22Rv1 (cell line): Measurements from ENCODE around the gene FRS2.

Experiments
- H3K27ac ChIP-seq: fragments of 450-650 bp; 2 replicates; pipeline ENCODE4 v1.5.1; 2017
- CTCF ChIP-seq: fragments of 450-650 bp; IDR thresholded peaks from 2 replicates; pipeline ENCODE4 v1.5.1; 2017; ENCODE audit warnings: mild to moderate bottlenecking
- ZFX ChIP-seq: fragments of 450-650 bp; IDR thresholded peaks from 2 replicates; pipeline ENCODE4 v1.6.1; 2017; ENCODE audit warnings: antibody characterized with exemption, borderline replicate concordance

Gene FRS2

GRCh38 chr12:69610729-69611128 is 140.5 kb downstream of the FRS2 start, which contains the start of gene LRRC10:
Gene LRRC10, minus strand, starts transcription at chr12:69610907. Its CDS starts 69 bp downstream, at chr12:69610838.
- H3K27ac ChIP-seq = no peak within 1 kb of the TSS
- TF ChIP-seq CTCF = no peak

- no peak for TF ChIP-seq CTCF
- TF ChIP-seq ZFX = no peak
- no peak overlapping the region for H3K27ac ChIP-seq
These were observed 143.2 kb downstream of the FRS2 start for GRCh38 chr12:69613351-69613750.

- TF ChIP-seq ZFX (no peak), CTCF (no peak)
- H3K27ac ChIP-seq = no peak overlapping the region
These were observed 145.8 kb downstream of the FRS2 start for GRCh38 chr12:69616025-69616424.

GRCh38 chr12:69619050-69619449 is 148.9 kb downstream of the FRS2 start:
- no peak overlapping the region for H3K27ac ChIP-seq
- no peak for TF ChIP-seq CTCF
- no peak for TF ChIP-seq ZFX

DNA sequence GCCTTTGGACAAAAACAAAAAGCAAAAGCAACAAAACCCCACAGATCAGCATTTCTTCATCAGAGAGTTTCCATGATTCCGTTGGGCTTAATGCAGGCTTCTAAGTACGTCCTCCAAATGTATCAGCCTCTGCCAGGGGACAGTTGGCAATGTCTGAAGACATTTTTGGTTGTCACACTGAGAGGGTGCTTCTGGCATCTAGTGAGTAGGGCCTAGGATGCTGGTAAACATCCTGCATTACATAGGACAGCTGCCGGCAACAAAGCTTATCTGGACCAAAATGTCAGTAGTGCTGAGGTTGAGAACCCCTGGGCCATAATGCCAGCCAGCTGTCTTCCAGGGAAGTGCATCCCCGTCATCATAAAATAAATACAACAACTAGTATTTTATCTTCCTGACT is 149.9 kb downstream of the FRS2 start:
- H3K27ac ChIP-seq = no peak overlapping the region
- TF ChIP-seq ZFX = no peak
- no peak for TF ChIP-seq CTCF

- TF ChIP-seq CTCF (no peak), ZFX (no peak)
- H3K27ac ChIP-seq = no peak overlapping the region
These were observed 150.7 kb downstream of the FRS2 start for GRCh38 chr12:69620921-69621320.

- TF ChIP-seq CTCF (no peak), ZFX (no peak)
- no peak overlapping the region for H3K27ac ChIP-seq
These were observed 151.4 kb downstream of the FRS2 start for GRCh38 chr12:69621551-69621950.
